ENCODE results near the gene GNMT.
"Not testable (repeated sequence)": the region's sequence is repeated elsewhere in the genome, so short reads cannot be mapped to it uniquely, and the experiment has no call there.

Gene GNMT

GRCh38 chr6:42978839-42979522 is 18.4 kb downstream of the GNMT start, which contains the start of gene PEX6:
TSS of gene PEX6 (minus strand) at chr6:42979181. CDS start at chr6:42979150, 31 bp downstream.
- peak; percentile 88 for DNase-seq

GRCh38 chr6:42979523-42980177 is 19.1 kb downstream of the GNMT start:
- DNase-seq: peak; percentile 33

GRCh38 chr6:42981836-42982235 is 21.3 kb downstream of the GNMT start:
- DNase-seq: no peak

- DNase-seq: peak; percentile 97
Observed at GRCh38 chr6:42984001-42984923, 23.7 kb downstream of the GNMT start, which contains the start of gene PPP2R5D. TSS of gene PPP2R5D (plus strand) at chr6:42984570. CDS start at chr6:42984678, 108 bp downstream.

- DNase-seq: no peak
Observed at GRCh38 chr6:42984924-42985475, 24.4 kb downstream of the GNMT start.

GRCh38 chr6:42987533-42988451 is 27.2 kb downstream of the GNMT start:
- no peak for DNase-seq

- no peak for DNase-seq
Observed at GRCh38 chr6:42988486-42989020, 28.0 kb downstream of the GNMT start.

GRCh38 chr6:42989923-42990322 is 29.4 kb downstream of the GNMT start:
- no peak for DNase-seq

- DNase-seq: no peak
Observed at GRCh38 chr6:42993445-42993844, 32.9 kb downstream of the GNMT start.

GRCh38 chr6:42996513-42996912 is 36.0 kb downstream of the GNMT start:
- DNase-seq: no peak

- not testable (repeated sequence) for DNase-seq
Observed at GRCh38 chr6:42998205-42998604, 37.7 kb downstream of the GNMT start.

- no peak for DNase-seq
Observed at GRCh38 chr6:43001843-43002242, 41.3 kb downstream of the GNMT start.

- no peak for DNase-seq
Observed at GRCh38 chr6:43005844-43006243, 45.3 kb downstream of the GNMT start.

- DNase-seq: no peak
Observed at GRCh38 chr6:43006251-43006650, 45.7 kb downstream of the GNMT start.

- no peak for DNase-seq
Observed at GRCh38 chr6:43007126-43007525, 46.6 kb downstream of the GNMT start.

- peak; percentile 63 for DNase-seq
Observed at GRCh38 chr6:43009124-43009523, 48.6 kb downstream of the GNMT start.

- no peak for DNase-seq
Observed at GRCh38 chr6:43011207-43011606, 50.7 kb downstream of the GNMT start.

- DNase-seq: no peak
Observed at GRCh38 chr6:43012364-43012763, 51.8 kb downstream of the GNMT start.

- DNase-seq: no peak
Observed at GRCh38 chr6:43013097-43013842, 52.7 kb downstream of the GNMT start.
